NCI-H2081 treated with DMSO at 0.1 percent for 48 hours (cell line): ENCODE measurements around the gene TFB1M.

Experiments used
- DNase-seq: peaks from one replicate; lab custom pipeline; 2025; lab: John Stamatoyannopoulos, UW

TFB1M gene

DNA sequence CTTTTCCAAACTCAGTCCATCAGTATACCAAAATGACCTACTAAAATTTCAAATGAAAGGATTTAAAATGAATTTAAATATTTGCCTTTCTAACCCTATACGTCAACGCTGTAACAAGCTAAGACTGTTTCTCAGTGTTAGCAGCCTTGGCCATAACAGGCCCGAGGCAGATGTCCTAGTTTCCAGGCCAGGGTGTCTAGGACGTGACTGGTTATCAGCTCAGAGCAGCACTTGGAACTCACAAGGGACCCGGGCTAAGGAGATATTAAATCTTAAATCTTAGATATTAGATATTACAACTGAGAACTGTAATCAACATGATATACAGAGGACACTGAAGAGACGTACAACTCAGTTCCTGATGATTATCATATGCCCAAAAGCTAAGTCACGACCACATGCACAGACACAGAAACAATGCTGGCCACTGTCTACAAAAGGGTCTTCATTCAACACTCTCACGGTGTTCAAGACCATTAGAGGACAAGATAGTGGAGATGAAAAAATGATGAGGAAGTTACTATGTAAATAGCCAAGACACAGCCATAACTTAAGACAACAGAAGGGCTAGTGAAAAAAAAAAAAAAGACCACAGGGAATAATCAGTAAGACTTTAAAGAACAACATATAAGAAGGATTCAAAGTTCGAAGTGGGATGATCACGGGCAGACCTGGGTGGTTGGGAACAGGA lies 50.8 kb downstream of the TFB1M start, which contains the start of gene CLDN20:
TSS of gene CLDN20 (plus strand) at position 641 of the 691 bp plus-strand sequence. CDS start 11,707 bp downstream, outside the sequence.
- DNase-seq, result no peak

- no peak for DNase-seq
Observed at GRCh38 chr6:155262655-155263054, 51.6 kb downstream of the TFB1M start.

DNA sequence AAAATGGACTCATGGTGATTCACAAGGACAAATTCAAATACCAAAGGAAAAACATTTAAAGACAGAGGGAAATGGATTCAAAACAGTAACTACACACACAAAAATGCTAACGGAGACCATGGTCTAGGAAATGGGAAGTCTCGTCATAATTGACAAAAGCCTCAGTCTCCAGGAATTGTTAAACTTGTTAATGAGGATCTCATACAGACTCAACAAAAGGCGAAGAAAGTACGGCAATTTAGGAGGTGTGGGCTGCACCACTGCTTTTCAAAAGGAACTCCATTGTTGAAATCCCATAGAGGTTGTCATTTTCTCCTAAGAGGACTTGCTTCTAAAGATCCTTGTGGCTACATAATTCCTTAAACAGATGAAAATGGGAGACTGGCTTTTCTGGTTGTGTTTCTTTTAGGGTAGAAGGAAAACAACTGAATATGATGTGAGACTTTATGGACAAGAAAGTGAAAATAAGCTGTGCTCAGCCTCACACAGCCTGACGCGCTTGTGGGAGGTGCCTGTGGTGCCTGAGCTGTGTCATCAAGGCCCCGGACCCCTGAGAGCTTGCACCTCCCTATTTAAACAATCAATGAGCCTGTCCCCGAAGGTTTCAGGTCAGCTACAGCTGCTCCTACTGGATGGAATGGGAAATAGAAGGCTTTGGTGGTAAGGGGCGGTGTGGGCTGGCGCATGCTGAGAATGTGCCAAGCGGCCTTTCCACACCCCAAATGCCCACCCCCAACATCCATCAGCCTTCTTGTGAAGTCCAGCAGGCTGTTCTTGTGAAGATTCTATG lies 53.0 kb downstream of the TFB1M start:
- DNase-seq, result no peak

GRCh38 chr6:155260686-155261085 lies 53.6 kb downstream of the TFB1M start:
- DNase-seq, result no peak

DNA sequence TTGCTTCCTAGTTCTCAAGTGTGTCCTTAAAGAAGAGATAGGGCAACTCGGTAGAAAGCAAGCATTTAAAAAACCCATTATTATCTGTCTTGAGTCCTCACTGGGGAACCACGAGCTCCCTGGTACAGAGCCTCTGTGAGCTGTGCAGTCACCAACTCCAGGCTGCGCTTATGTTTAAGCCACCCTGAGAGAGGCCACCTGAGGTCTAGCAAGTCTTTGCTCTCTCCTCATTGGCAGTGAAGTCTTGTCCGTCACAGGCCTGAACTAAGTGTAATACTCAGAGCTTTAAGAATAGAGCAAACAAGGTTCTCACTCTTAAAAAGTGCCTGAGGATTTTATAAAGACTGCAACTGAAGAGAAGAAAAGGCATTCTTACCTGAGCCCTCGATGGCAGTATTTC lies 54.4 kb downstream of the TFB1M start:
- no peak for DNase-seq

- DNase-seq, result no peak
Observed at GRCh38 chr6:155259204-155259603, 55.1 kb downstream of the TFB1M start.

GRCh38 chr6:155257796-155258195 lies 56.5 kb downstream of the TFB1M start:
- no peak for DNase-seq

DNA sequence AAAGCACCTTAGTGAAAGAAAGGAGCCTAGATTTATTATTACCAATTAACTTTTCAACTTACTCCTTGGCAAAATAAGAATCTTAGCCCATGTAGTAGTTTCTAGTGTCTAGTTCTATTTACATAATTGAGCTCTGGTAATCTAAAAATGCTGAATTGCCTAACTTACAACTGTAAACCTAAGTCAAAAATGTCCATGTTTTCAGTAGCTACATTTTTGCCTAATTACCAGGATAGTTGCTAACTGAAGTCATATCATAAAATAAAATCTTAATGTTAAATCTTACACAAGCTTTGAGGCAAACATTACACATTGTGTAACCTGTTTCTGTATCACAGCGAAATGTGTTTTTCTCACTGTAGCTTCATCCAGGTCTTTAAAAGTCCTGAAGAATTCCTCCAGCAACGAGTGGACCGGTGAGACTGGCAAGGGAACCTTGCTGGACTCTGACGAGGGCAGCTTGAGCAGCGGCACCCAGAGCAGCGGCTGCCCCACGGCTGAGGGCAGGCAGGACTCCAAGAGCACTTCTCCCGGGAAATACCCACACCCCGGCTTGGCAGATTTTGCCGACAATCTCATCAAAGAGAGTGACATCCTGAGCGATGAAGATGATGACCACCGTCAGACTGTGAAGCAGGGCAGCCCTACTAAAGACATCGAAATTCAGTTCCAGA lies 58.0 kb downstream of the TFB1M start:
- DNase-seq, result no peak

- DNase-seq, result no peak
Observed at GRCh38 chr6:155254139-155254538, 60.1 kb downstream of the TFB1M start.

GRCh38 chr6:155253337-155253736 lies 60.9 kb downstream of the TFB1M start:
- no peak for DNase-seq

DNA sequence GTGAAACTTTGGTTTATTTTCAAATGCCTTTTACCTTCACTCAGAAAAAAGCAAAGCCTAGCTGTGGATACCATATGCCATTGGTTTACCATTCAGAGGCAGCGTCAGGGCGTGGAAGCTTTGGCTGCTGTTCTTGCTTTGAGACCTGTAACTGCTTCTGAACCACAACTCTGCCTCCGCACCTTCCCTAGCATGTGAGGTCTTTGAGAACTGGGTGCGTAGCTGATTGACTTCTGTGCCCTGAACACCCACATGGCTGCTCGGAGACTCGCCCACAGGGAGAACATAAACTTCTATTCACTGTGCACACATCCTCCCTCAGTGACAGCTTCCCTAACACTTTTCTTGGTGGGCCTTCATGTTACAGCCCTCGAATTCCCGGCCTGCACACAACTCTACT lies 61.7 kb downstream of the TFB1M start:
- DNase-seq, result no peak

- no peak for DNase-seq
Observed at GRCh38 chr6:155250701-155251381, 63.4 kb downstream of the TFB1M start.

DNA sequence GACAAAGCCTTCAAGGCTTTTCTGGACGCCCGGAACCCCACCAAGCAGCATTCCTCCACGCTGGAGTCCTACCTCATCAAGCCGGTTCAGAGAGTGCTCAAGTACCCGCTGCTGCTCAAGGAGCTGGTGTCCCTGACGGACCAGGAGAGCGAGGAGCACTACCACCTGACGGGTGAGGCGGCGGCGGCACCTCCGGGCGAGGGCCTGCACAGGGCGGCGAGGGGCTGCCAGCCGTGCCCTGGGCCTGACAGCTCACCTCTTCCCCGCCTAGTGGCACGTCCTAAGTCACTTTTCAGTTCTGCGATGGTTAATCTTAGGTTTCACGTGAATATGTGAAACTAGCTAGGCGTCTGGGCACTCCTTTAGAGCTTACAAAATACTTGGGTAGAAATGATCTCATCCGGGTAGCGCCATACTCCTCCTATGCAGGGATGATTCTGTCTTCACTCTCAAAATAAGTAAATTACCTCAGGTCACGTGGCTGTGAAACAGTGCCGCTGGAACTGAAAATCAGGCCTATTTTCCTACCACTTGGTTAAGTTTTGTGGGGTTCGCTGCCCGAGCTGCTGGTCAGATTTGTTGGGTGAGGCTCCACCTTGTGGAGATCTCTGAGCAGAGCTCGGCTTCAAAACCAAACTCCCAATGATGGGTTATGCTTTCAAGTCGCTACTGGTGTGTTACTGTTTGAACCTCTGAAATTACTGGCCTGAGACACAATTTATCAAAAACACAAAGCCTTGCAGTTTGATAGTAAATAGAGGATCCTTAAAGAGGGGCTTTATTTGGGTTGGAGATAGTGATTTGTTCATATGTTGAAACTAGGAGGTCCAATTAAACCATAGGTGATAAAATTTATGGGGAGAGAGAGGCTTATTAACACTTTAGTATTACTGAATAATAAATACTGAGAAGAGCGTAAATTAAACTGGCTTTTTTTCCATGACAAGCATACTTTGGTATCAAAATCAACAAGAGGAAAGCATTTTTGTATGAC lies 66.0 kb downstream of the TFB1M start:
- no peak for DNase-seq

DNA sequence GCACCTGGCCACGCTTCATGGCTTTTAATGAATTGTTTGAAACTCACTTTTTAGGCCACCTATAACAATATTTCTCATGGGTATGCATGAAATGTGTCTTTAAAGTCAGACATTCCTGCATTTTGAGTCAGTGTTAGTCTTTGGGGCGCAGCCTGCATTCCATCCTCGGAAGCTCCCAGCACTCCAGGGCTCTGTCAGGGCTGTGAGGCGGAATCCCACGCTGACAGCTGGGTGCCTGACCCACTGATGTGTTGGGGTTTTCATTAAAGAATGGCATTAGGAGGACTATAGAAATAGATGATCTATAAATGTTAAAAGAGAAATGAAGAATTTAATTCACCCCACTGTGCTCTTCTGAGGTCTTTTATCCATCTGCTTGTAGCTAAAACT lies 66.7 kb downstream of the TFB1M start:
- no peak for DNase-seq

DNA sequence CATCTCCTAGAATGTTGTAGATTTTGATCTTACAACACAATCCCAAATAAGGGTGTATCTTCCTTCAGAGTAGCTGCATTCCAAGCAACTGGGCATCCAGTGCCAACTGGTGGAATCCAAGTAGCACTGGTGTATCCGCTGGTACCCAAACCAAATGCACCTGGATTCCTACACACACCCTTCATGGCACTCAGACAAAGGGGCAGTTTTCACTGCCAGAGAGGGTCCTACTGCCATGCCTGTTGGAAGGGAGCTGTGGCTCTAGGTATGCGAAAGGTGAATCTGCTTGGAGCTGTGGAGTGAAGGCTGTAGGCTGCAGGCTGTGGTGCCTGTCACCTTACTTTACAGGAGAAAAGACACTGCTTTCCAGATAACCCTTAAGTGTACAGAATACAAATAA lies 67.5 kb downstream of the TFB1M start:
- no peak for DNase-seq

DNA sequence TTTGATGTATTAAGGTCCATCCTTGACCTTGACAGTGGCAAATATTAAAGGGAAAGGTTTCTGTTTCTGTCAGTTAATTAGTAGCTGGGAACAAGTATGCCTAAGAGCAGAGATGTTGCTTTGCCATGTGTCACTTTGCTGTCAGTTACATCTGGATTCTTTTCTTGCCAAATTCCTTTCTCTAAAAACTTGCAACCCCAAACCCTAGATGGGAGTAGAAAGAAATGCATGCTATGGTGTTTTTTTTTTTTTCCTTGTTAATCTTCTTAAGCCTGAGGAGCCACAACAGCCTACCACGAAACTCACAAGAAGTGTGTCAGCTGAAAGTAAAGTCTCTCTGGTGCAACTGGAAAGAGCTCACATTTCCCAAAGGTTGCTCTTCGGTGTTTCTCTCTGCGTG lies 68.5 kb downstream of the TFB1M start:
- DNase-seq, result no peak

- no peak for DNase-seq
Observed at GRCh38 chr6:155245193-155245592, 69.1 kb downstream of the TFB1M start.

DNA sequence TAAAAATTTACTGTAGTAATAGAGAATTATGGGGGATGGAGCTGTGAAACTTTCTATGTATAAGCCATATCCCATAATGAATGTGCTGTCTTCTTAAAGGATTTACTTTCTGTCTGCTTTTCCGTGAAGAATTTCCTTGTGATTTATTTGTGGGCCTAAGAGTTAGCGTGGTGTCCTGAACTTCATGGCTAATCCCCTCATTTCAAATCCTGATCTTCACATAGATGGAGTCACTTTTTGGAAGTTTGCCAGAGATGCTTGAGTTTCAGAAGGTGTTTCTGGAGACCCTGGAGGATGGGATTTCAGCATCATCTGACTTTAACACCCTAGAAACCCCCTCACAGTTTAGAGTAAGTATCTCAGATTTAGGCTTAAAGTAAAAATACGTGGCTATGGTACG lies 69.8 kb downstream of the TFB1M start:
- no peak for DNase-seq

DNA sequence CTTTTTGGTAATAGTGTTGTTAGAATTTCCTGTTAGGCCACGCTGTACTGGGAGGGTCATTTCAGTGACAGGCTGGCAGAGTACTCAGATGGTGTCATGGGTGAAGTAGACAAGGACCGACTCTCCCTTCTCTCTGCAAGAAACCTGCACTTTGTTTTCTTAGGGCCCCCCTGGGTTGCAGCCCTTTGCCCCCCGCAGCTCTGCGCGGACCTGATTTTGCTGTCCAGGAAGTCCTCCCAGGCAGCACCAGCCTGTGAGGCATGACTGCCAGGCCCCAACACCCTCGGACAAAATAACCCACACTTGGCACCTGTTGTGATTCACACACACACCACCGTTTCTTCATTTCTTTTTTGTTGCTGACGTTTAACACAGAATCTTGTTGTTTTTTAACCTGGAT lies 72.3 kb downstream of the TFB1M start:
- DNase-seq, result no peak

GRCh38 chr6:155240905-155241600 lies 73.2 kb downstream of the TFB1M start:
- no peak for DNase-seq

GRCh38 chr6:155237613-155238012 lies 76.7 kb downstream of the TFB1M start:
- no peak for DNase-seq
